ENCODE data around the gene CRTAC1.

CRTAC1 gene

DNA sequence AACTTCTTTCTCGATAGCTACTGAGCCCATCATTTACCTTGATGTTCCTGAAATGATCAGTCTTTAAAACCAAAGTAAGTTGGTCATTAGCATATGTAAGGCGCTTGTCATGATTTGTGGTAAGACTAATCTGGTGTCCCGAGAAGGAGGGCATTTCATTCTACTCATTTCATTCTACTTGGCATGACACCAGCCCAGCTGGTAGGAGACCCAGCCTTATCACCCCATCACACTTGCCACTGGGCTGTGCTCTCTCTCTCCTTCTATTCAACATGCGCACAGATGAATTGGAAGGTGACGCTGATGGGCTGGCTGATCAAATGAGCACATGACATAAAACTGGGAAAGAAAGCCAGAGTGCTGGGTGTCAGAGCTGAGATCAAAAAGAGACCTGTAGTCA lies 65.7 kb downstream of the CRTAC1 start:
- FAIRE-seq, result no peak

DNA sequence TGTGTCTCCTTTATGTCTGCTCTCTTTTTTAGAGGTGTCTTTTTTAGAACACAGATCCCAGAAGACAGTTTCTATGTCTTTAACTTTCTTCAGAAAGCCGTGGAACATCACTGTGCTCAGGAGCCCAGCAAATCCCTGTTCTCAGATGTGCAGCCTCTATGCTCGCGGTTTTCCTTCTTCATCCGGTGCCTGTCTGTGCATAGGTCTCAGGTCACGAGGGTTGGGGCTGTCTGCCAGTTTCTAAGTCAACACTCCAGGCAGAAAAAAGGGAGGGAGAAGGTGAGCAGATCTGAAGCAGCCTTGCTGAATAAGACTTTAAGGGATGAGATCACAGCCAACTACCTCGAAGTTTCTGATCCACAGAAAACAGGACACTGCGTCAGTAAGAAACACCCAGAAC lies 68.5 kb downstream of the CRTAC1 start:
- no peak for FAIRE-seq

DNA sequence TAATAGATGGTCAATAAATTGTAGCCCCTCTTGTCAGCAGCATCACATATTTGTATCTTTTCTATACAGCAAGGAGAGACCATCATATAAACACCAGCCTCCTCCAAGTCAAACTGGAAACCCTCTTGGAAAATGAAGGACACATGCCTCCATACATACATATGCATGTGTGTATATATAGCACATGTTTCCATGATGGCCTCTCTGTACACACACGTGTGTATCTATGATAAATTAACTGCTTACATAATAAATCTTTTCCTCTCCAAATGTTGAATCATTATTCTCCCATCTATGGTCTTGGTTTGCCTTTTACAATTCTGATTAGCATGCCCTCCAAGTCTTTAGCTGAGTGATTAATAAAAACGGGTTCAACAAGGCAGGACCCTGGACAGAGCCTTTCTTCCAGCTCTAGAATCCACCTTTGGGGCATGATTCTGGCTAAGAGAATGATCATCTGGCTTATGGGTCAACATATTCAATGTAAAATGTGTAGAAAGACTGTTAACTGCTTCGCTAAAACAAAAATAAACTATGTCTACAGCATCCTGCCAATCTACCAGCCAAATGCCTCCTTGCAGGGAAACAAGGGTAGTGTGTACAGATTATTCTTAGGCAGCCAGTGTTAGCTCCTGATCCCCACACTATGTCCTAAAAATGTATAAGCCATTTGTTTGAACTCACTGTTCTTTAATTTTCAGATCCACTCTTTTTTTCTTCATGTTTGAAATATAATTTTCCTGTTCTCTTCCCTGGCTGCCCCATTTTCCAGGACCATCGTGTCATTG lies 70.0 kb downstream of the CRTAC1 start:
- FAIRE-seq, result no peak

DNA sequence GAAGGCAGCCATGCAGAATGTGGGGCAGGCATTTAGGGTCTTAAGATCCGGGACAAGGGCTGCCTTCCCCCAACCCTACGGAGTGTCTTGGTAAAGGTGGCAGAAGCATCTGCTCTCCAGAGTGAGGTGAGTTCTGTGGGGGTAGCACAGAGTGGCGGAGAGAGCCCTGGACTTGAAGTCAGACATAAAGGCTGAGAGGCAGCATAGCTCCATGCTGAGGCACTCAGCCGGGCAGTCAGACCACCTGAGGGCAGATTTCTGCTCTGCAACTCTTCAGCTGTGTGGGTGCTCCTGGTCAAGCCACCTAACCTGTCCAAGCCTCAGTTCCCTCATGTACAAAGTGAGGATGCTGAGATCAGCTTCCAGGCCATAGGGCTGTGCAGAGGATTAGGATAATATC lies 81.0 kb downstream of the CRTAC1 start:
- FAIRE-seq, result no peak

DNA sequence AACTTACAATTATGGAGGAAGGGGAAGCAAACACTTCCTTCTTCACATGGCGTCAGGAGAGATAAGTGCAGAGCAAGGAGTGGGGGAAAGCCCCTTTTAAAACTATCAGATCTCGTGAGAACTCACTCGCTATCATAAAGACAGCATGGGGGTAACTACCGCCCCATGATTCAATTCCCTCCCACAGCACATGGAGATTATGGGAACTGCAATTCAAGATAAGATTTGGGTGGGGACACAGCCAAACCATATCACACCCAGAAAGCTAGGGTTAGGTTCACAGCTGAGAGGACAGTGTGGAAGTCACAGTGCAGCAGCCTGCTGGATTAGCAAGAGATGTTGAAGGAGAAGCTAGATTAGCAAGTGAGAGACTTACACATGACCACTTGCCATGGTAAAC lies 81.6 kb downstream of the CRTAC1 start:
- FAIRE-seq, result no peak

DNA sequence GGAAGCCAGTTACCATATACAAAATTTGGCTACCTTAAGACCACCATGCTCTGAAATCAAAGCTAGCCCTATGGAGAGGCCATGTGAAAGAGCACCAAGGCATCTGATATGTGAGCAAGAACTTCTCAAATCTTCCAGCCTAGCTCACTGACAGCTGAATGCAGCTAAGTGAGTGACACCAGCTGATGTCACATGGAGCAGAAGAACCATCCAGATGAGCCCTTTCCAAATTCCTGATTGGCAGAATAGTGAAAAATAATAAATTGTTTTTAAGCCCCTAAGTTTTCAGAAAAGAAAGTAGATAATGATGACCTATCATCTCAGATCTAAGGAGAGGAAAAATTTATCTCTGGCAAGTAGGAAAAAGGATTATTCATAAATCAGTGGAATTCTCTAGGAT lies 85.6 kb downstream of the CRTAC1 start:
- no peak for FAIRE-seq

DNA sequence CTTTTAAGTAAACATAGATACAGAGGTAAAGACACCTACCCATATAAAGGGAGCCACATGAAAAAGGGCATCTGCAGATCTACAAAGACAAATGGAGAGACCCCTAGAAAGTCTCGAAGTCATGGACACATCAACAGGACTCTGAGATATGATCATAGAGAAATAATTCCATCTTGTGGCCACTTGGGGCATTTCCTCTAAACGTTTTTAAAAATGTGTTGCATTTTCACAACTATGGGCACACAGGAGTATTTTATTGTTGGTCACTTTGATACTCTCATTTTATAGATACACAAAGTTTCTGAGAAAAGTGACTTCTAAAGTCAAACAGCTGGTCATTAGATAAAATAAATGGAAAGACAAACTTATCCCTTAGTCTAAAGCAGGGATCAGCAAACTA lies 87.1 kb downstream of the CRTAC1 start:
- no peak for FAIRE-seq

DNA sequence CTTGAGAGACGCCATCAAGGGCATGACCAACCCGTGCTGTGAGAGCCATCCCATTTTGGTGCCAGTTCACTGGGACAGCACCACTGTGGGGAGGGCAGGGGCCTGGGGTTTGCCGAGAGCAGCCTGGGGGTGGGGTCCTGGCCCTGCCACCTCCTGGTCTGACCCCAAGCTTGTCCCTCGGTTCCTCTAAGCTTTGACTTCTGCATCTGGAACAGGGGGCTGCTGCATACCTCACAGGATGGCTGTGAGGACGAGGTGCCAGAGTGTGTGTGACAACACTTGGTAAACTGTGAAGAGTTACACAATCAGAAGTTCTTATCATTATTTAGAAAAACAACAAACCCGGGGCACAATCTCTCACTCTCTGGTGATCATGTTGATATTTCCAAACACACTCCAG lies 89.9 kb downstream of the CRTAC1 start:
- no peak for FAIRE-seq

DNA sequence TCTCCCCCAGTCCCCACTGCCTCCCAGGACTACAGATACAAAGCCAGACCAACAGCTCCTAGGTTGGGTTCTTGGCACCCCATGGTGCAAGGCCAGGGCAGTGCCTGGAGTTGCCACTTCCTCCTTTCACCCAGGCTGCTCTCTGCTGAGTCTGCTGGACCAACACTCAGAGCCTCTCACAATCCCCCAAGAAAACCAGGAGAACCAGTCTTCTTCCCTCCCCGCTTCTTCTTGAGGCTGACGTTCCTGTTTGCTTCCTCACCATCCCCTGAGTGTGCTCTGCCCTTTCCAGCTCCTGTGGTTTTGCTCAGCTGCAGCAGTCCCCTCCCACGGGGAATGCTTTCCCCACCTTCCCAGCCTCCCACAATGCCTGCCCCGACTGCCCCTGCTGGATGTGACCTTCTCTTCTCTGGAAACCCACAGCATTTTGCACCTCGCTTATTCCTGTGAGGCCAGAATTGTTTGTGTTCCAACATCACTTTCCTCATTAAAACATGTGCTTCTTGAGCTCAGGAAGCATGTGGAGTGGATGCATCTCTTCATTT lies 90.9 kb downstream of the CRTAC1 start:
- FAIRE-seq, result no peak

DNA sequence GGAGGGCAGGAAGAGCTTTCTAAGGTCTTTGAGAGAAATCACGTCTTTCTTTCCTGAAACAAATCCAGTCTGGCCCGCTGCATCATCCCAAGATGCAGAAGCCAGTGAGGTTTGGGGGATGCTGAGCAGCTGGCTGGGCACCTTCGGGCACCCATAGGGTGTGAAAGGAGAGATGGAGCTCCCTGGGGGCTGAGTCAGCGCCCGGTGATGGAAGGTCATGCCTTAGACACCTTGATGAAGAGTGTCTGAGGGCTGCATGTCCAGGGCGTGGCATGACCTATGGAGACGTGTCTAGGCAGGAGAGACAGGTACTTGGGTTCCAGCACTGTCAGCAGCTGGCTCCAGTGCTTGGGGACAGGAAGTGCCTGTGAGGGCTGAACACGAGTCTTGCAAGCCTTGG lies 92.5 kb downstream of the CRTAC1 start:
- no peak for FAIRE-seq

DNA sequence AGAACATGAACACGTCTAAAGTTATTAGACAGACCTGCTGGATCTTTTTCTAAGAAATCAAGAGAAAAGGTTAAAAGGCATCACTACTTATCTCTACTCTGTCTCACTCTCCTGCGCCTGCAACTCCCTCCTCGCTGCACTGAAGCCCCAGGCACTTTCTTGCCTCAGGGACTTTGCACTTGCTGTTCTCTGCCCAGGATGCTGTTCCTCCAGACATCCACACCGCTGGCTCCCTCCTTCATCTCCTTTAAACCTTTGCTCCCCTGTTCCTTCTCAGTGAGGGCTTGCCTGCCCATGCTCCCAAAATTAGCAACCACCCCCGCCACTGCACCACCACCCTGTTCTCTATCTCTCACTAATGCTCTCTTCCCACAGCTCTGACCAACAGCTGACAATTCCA lies 93.4 kb downstream of the CRTAC1 start:
- no peak for FAIRE-seq

DNA sequence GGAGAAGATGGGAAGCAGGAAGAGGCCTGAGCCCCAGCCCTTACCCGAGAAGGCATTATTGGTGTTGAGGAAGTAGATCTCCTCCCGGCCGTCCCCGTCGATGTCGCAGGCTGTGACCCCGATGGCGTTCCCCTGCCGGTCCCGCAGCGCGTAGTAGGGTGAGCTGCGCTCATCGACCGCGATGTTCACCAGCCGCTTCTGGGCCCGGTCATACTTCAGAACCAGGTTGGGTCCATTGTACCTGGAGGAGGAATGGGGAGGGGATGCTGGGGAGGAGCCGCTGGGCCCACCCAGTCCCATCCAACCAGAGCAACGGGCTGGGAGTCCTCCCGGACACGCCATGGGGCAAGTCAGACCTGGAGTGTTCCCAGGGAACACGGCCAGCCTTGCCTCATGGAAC lies 94.3 kb downstream of the CRTAC1 start:
- no peak for FAIRE-seq

DNA sequence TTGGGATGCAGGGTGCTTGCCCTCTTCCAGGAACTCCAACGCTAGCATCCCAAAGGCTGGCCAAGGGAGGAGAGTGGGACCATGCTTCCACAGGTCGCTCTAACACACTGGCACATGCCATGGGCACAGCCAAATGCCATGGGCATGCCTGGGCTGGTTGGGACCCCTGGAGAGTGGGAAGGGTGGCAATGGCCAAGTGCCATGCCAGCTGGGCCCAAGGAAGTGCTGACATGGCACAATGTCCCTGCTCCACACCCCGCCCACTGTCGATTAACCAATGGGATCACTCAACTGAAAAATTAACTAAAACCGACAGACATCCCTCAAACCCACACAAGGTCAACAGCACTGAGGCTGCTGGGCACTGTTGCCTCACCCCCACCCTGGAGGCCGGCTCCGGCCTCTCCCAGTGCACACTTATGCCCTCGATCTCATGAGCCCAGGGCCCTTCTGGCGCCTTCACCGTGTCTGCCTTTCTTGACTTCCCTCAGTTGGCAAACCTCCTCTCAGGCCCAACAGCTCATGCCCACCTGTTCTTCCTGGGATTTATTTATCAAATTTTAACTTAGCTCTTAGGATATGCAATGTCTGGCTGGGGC lies 97.4 kb downstream of the CRTAC1 start:
- FAIRE-seq, result no peak

DNA sequence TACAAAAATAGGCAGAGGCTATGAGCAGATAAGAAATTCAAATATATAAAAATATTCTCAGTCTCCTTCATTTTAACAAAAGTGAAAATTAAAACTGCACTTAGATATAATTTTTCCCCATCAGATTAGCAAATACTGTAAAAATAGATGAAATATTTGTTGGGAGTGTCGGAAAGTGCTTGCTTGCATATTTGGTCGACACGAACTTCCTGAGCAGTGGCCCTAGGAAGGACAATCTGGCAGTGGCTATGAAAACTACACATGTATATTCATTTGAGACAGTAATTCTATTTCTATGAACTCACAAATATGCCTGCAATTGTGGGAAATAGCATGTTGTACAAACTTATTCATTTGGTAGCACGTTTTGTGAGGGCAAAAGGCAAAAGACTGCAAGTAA lies 99.4 kb downstream of the CRTAC1 start:
- FAIRE-seq, result no peak

DNA sequence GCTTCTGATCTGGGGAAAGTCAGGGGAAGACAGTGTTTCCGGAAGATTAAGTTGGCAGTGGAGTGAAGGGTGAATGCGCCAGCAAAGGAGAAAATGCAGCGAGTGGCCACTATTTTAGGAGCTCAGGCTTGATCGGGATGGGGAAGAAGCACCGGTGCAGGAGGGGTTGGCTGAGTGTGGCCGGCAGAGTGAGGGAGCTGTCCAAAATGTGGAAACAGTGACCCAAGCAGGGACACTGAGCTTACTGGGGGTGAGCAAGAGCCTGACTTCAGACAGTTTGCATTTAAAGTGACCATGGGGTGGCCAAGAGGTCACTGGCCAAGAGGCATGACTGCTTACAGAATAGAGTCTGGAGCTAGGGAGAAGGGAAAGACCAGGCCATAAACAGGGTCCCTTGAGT lies 101.5 kb downstream of the CRTAC1 start:
- FAIRE-seq, result no peak

DNA sequence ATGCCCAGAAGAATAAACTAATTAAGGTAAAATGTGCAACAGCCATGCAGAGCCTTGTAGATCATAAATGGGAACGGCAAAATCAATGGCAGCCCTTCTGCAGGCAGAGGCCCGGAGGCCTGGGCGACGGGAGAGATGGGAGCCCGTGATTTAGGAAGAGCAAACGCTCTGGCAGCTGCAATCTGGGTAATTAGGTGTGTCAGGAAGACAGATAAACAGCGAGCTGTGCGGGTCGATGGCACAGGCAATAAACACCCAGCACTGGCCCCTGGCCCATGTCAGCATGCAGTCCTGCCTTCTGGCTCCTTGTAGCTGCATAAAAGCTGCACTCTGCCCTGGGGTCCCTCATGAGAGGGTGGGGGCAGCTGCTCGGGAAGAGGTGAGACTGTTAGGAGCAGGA lies 102.8 kb downstream of the CRTAC1 start:
- no peak for FAIRE-seq

DNA sequence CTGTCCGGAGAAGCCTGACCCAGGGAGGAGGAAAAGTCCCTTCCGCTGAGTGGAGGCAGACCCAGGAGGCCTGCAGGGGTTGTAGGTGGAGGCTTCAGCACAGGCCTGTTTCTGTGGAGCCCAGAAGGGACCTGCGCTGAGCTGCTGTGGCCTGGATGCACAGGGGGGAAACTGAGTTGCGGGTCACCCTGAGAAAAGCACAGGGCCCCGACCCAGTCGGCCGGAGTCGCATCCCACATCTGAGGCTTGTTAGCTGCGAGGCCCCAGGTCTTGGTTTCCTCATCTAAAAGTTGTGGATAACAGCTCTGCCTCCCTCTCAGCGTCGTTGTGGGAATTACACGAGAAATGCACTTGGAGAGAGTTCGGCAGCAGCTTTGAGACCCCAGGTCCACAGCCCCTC lies 104.4 kb downstream of the CRTAC1 start:
- no peak for FAIRE-seq

DNA sequence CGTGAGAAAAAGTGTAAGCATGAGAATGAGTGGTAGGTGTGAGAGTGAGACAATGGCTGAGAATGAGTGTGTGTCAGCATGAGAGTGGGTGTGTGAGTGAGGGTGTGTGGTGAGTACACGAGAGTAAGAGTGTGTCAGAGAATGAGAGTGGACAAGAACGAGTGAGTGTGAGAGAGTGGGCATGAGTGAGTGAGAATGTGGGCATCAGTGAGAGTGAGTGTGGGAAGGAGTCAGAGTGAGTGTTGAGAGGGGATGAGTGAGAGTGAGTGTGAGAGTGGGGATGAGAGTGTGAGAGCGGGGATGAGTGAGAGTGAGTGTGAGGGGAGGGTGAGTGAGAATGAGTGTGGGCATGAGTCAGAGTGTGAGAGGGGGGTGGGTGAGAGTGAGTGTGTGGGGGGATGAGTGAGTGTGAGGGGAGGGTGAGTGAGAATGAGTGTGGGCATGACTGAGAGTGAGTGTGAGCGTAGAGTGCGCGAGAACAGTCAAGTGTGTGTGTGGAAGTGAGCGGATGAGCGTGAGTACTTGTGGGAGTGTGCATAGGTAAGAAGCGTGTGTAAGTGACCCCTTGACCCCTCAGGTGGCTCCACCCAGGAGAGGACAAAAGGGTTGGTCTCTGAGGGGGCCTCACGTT lies 105.0 kb downstream of the CRTAC1 start:
- no peak for FAIRE-seq

DNA sequence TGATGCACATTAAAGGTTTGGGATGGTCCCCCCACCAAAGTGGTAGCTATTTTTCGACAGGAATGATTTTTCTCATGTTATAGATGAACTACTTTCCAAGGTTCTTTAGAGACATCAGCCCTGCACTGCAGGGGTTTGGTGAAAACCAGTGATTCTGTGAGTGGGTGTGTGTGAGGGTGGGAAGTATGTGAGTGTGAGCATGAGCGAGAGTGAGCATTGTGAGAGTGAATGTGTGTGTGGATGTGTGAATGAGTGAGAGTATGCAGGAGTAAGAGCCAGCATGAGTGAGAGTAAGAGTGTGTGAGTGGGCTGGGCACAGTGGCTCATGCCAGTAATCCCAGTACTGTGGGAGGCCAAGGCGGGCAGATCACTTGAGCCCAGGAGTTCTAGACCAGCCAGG lies 105.7 kb downstream of the CRTAC1 start:
- no peak for FAIRE-seq

DNA sequence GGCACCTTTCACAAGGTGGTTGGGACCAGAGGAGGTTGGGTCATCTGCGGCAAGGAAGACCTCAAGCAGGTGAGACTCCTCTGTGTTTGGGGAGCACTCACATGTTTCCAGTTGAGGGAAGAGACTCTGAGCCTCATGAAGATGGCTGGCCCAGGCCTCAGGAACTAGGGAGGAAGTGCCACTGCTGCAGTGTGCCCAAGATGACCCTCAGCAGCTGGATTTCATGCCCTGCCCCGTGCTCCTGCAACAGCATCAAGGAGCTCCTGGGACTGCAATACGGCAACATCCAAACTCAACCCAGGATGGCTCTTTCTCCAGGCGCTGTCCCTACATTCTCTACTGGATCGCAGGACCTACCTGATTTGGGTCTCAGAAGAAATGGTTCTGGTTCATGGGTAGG lies 106.9 kb downstream of the CRTAC1 start:
- FAIRE-seq, result no peak

DNA sequence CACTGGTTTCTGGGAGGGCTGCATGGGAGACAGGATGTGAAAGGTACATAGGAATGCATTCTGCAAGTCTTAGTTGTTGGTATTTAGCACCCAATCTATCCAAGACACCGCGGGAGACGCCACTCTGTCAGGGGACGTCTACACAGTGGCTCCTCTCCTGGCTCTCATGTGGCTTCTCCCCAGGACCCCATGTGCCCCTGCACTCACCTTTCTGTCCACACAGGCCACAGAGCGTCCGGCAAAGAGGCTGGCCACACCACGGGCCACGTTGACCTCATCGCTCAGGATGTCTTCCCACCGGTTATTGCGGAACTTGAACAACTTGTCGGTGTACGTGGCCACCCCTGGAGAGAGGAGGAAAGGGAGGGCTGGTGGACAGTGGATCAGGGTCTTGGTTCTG lies 107.4 kb downstream of the CRTAC1 start:
- no peak for FAIRE-seq

DNA sequence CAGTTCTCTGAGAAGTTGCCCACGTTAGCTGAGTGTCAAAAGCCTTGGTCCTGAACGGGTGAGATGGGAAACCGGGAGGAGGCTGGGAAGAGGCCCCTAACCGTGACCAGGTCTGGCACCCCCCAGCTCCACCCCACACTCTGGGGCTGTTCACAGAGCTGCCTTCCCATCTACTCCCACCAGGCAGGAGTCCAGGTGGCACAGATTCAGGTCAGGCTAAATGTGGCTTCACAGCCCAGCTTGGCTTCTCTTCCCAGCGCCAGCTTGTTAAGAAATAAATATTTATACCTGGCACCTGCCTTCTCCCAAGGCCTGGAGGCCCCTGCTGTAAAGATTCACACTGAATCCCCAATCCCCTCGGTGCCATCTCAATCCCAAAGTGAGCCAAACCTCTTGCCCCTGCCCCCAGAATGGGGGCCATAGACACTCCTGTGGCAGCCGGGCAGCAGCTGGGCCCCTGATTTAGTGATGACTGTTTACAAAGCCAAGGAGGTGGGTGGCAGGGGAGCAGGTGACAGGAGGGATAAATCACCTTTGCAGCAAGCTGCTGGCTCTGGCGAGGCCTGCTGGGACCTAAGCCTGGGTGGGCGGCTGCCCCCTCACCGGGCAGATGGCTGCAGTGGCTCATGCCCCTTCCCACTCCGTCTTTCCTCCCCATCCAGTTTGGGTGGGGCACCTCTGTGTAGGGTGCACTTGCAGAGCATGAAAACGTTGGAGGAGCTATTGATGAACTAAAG lies 108.2 kb downstream of the CRTAC1 start:
- FAIRE-seq, result no peak

DNA sequence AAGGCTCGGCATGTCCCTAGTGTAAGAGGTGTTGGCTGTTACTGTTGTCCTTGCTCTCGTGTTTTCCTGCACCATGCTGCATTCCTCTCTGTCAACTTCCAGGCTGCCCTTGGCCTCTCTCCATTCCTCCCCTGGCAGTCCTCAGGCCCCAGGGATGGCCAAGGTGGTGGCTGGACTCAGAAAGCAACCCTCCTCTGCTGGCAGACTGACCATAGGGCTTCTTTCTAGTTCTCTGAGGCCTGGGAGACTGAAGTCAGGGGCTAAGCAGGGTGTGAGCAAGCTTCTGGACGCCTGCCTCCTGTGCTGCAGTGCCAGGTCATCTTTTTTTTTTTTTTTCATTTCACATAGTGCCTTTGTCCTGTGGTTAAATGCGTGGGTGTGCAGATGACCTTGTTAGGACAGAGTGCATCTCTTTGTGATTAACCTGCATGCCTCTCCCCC lies 108.8 kb downstream of the CRTAC1 start:
- no peak for FAIRE-seq

All from islet of Langerhans (tissue), 1 donor.